ENCODE data around the gene DTWD1.

Gene DTWD1

GRCh38 chr15:49644364-49644794 lies 23.5 kb downstream of the DTWD1 start:
- CTCF ChIA-PET = no interaction called here
- TF ChIP-seq CTCF (IDR thresholded peaks at IDR 0.05; ENCODE audit: control extremely low read depth, extremely low read depth, low read depth, missing control alignments) = no peak
- POLR2A ChIA-PET = no interaction called here
- no peak for DNase-seq (ENCODE audit: extremely low spot score)

GRCh38 chr15:49645277-49645676 lies 24.4 kb downstream of the DTWD1 start:
- CTCF ChIA-PET = interaction anchor here (1.1 kb wide), 2 partner anchors 13 to 41 kb away, joined by 3 read pairs; no protein-coding TSS in a partner anchor

GRCh38 chr15:49645941-49646340 lies 25.1 kb downstream of the DTWD1 start:
- no peak for DNase-seq (ENCODE audit: extremely low spot score)
- ChIA-PET POLR2A (no interaction called here), CTCF (interaction anchor here (1.1 kb wide), 2 partner anchors 14 to 41 kb away, joined by 3 read pairs; no protein-coding TSS in a partner anchor)
- TF ChIP-seq CTCF (IDR thresholded peaks at IDR 0.05; ENCODE audit: control extremely low read depth, extremely low read depth, low read depth, missing control alignments) = no peak

More at GRCh38 chr15:49645277-49645676, 24.4 kb downstream of the DTWD1 start:
- no peak for DNase-seq (ENCODE audit: extremely low spot score)
- POLR2A ChIA-PET = no interaction called here
- TF ChIP-seq CTCF (IDR thresholded peaks at IDR 0.05; ENCODE audit: control extremely low read depth, extremely low read depth, low read depth, missing control alignments) = no peak

DNA sequence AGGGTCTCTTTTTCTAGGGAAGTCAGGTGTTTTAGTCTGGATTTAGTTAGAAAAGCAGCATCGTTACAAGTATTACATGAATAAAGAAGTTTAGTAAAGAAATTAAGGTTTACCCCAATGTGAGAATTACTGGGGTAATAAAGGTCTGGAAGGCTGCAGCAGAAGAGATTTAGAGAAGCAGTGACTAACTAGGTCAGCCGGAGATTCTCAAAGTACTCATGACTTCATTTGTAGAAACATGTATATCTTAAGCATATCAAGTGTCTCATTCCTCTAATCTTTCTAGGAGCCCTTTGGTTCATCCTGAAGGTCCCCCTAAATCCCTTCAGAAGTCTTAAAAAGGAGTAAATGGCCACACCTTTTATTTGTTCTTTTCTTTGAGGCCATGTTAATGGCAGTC lies 26.0 kb downstream of the DTWD1 start:
- ChIA-PET POLR2A (no interaction called here), CTCF (interaction anchor here (1.7 kb wide), 1 partner anchor 11 kb away, joined by 3 read pairs; no protein-coding TSS in a partner anchor)
- no peak for TF ChIP-seq CTCF (IDR thresholded peaks at IDR 0.05; ENCODE audit: control extremely low read depth, extremely low read depth, low read depth, missing control alignments)
- DNase-seq (ENCODE audit: extremely low spot score) = no peak

- ChIA-PET POLR2A (no interaction called here), CTCF (no interaction called here)
- TF ChIP-seq CTCF (IDR thresholded peaks at IDR 0.05; ENCODE audit: control extremely low read depth, extremely low read depth, low read depth, missing control alignments) = no peak
- no peak for DNase-seq (ENCODE audit: extremely low spot score)
These were observed 29.1 kb downstream of the DTWD1 start for GRCh38 chr15:49649987-49650386.

DNA sequence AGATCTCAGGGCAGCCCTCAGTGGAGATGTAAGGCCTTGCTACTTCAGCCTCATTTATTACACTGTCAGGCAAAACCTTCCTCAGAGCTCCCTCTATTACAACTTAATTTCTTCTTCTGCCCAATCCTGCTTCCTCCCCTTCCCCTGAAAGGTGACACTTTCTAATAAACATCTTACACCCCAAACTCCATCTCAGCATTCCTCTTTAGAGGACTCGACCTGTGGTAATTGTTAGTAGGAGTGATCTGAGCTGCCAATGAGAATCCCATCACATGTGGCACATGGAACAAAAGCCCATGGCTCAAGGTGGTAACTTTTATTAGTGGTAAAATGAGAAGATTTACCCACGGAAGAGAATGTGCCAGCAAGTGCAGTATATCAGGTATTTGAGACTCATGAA lies 29.8 kb downstream of the DTWD1 start:
- ChIA-PET CTCF (no interaction called here), POLR2A (no interaction called here)
- no peak for TF ChIP-seq CTCF (IDR thresholded peaks at IDR 0.05; ENCODE audit: control extremely low read depth, extremely low read depth, low read depth, missing control alignments)
- DNase-seq (ENCODE audit: extremely low spot score) = no peak

- no peak for TF ChIP-seq CTCF (IDR thresholded peaks at IDR 0.05; ENCODE audit: control extremely low read depth, extremely low read depth, low read depth, missing control alignments)
- DNase-seq (ENCODE audit: extremely low spot score) = no peak
- CTCF ChIA-PET = interaction anchor here (1.5 kb wide), 1 partner anchor 32 kb away, joined by 3 read pairs; the partner anchor contains the start of gene DTWD1
- POLR2A ChIA-PET = no interaction called here
These were observed 32.1 kb downstream of the DTWD1 start for GRCh38 chr15:49652922-49653321.

Measured in GM10248 (cell line).